NCI-H1417 (cell line): ENCODE measurements around the gene TLE7.
A peak's percentile ranks its signal among the peaks of the same experiment; 100 is the strongest.

Experiments used
- DNase-seq, 3 experiments: peaks; one replicate each; lab custom pipeline; 2025; lab: John Stamatoyannopoulos, UW

TLE7 gene

GRCh38 chr16:71412270-71413160, 29.3 kb downstream of the TLE7 start:
- peak; percentile 73 to 91 (median 75) for DNase-seq

GRCh38 chr16:71410146-71410545, 31.7 kb downstream of the TLE7 start:
- DNase-seq = no peak

- no peak for DNase-seq
Measured at GRCh38 chr16:71409011-71409775, 32.7 kb downstream of the TLE7 start.

GRCh38 chr16:71408536-71408935, 33.3 kb downstream of the TLE7 start:
- DNase-seq = no peak

DNA sequence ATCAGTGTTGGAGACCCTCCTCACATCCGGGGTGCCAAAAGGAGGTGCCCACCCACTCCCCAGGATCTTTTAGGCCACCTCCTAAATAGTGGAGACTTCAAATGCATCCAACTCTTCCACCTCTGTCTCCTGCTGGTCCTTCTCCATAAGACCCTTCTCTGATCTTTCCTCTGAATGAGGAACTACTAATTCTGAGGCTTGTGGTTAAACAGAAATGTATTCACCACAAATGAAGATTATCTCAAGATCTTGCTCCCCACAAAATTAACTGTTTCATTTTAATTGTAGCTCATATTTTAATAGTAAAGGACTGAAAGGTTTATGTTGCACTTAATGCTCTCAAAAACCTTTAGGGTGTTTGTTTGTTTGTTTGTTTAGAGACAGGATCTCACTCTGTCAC, 34.1 kb downstream of the TLE7 start:
- DNase-seq = no peak

DNA sequence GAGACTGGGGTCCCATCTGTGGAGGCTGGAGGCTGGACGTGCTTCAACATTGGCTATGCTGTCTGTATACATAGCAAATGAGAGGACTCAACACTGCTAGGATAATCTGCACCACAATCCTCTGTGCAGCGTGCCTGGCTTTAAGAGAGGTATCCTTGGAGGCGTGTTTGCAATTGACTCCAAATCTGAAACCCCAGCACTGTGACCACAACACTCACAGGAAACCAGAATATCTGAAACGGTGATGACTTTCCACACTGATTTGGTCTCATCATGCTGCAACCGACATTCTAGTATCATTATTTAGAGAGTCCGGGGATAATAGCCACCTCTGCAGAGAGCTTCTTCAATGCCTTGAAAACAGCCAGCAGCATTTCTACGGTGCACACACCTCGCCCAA, 35.1 kb downstream of the TLE7 start:
- no peak for DNase-seq

DNA sequence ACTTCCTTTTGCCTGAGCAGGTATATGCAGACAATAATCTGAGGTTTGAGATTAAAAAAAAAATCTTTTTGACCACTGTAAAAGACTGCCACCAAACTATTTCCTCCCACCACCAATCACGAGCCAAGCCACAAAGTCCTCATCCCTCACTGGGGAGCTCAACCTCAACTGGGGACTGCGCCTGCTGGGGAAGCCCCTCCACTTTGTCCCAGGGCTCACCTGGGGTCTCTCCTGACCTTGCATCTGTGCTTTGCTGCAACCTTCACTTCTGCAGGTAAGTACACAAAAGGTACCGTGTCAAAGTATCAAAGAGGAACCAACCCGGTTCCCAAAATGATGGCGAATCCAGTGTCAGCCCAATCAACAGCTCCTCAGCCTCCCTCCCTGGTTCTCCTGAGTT, 35.5 kb downstream of the TLE7 start:
- DNase-seq = no peak

DNA sequence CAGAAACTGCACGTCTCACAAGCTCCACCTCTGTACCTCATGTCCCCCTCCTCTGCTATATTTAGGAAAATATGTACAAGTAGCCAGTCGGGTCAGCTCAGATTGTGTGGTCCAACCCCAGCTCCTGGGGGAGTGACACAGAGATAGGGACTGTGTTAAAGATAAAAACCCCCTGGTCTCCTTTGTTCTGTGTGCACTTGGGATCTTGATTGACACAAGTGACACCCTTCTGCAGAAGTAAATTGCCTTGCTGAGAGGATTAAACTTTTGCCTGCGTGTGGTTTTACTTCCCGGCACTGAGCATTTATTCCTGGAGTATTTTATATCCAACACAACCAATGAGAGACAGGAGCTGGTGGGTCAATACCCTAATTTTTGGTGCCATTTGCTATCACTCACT, 37.5 kb downstream of the TLE7 start:
- no peak for DNase-seq

DNA sequence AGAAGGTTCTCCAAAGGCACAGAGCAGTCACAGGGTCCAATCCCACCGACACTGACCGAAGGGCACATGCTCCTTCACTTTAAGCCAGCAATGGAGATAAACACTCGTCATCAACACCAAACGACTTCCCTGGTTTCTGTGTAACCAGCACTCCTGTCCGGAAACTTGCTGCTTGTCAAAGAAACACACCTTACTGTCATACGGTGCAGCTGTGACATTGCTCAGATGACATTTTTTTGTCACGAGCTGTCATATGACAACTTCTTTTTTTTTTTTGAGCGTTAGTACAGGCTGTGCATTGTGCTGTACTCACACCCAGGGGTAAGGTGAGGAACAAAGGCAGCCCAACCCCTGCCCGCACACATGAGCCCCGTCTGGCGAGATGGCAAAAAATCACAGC, 39.2 kb downstream of the TLE7 start:
- no peak for DNase-seq

- no peak for DNase-seq
Measured at GRCh38 chr16:71402007-71402406, 39.8 kb downstream of the TLE7 start.

GRCh38 chr16:71399801-71400563, 41.9 kb downstream of the TLE7 start:
- DNase-seq = no peak

DNA sequence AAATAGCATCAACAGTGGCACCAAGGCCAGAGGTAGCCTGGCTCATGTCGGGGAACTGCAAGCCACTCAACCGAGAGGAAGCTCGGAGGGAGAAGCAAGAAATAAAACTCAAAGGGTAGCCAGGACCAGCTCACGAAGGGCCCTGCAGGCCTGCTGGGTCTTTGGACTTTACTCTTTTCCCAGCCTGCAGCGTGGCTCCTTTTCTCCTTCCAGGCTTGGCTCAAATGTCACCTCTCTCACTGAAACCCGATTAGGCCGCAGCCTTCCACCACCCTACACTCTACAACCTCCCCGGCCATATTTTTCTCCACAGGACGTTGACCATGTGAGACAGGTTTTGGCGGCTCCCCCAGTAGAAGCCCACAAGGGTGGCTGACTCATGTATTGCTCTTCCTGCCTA, 45.3 kb downstream of the TLE7 start:
- no peak for DNase-seq

- no peak for DNase-seq
Measured at GRCh38 chr16:71389330-71389729, 52.5 kb downstream of the TLE7 start.

DNA sequence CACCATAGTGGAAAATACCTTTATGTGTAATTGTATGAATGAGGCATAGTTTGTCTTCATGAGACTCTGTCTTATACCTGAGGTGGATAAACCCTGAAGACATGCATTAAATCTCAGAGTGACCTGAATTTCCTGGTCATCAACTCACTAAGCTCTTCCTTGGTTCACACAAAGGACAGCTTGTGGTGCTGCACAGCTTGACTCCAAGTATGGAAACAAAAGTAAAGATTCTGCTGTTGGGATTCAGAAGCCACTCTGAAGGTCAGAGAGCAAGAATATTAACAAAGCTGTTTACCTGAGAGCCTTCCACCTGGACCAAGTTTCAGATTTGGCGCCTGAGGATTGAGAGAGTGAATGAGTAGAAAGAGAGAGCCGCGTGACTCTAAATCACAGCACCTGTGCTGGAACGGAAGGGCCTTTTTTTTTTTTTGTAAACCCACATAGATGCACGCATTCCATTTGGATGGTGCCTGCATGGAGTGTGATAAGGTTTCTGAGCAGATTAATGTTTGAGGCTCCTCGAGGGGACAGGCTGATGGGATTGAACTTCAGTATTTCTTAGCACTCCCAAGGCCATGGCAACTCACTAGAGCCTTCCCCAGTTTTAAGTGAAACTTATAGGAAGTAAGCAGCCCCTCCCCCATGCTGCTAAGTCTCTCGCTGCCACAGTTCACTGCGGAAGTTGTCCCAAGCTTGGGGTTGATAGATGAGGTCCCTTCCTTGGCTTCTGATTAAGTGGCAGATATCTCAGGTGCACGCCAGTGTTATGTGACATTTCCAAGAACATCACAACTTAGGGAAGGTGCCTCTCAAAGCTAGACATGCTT, 54.6 kb downstream of the TLE7 start:
- peak in 1 of 3 experiments; percentile 2 for DNase-seq

GRCh38 chr16:71384073-71384724, 57.7 kb downstream of the TLE7 start:
- DNase-seq = peak in 2 of 3 experiments; percentile 11 to 19

DNA sequence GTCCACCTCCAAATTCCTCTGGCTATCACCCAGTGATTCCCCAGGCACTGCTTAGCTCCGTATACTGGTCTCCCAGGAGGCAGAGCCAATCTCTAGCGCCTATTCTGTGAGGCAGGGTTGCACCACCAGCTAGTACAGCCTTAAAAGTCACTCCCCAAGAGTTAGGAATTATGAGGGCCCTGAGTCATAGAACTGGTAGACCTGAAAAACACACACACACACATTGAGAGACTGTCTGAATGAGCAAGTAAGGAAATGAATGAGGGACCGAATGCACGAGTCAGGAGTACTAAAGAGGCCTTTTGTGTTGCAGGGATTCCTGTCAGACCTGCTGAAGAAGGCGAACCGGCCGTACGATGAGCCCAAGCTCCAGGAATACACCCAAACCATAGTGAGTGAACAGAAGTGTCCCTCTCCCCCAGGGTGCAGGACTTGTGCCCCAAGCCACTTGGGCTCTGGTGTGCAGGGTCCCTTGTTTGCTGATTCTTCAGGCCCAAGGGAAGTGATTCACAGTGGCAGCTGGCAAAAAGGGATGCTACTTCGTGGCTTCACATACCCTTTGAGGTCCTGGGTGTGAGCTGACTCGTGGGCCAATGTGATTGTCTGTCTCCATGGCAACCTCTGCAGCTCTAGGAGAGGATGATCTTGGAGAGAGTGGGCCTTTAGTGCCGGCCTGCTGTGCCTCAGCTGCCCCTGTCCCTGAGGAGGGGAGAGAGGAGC, 58.6 kb downstream of the TLE7 start:
- peak in 2 of 3 experiments; percentile 22 to 61 for DNase-seq

- no peak for DNase-seq
Measured at GRCh38 chr16:71380831-71381230, 61.0 kb downstream of the TLE7 start.
